Mucosa of rectum (tissue), 2 donors: ENCODE measurements around the gene ARID4A.
"Not testable (repeated sequence)": the region's sequence is repeated elsewhere in the genome, so short reads cannot be mapped to it uniquely, and the experiment has no call there.

Experiments used
- H3K27ac ChIP-seq, 2 donors: one replicate each; pipeline ENCODE4 v1.7.0; 2013; ENCODE audit warnings: inconsistent platforms in 2 of 2, low read depth in 2 of 2, low read length in 2 of 2
- H3K27me3 ChIP-seq, 2 donors: one replicate each; pipeline ENCODE4 v1.7.0; 2013; ENCODE audit warnings: low read length in 2 of 2; ENCODE audit not compliant: control insufficient read depth in 2 of 2, insufficient read depth in 2 of 2
- H3K36me3 ChIP-seq, 2 donors: one replicate each; pipeline ENCODE4 v1.7.0; 2013; ENCODE audit warnings: low read length in 2 of 2; ENCODE audit not compliant: control insufficient read depth in 2 of 2, insufficient read depth in 2 of 2
- H3K4me1 ChIP-seq, 2 donors: one replicate each; pipeline ENCODE4 v1.7.0; 2013; ENCODE audit warnings: low read length in 2 of 2, mild to moderate bottlenecking in 1 of 2; ENCODE audit not compliant: control insufficient read depth in 2 of 2, insufficient read depth in 2 of 2
- H3K4me3 ChIP-seq, 2 donors: one replicate each; pipeline ENCODE4 v1.7.0; 2013; ENCODE audit warnings: low read length in 2 of 2
- H3K9ac ChIP-seq, 2 donors: one replicate each; pipeline ENCODE4 v1.7.0; 2013; ENCODE audit warnings: low read length in 2 of 2, low read depth in 1 of 2, mild to moderate bottlenecking in 1 of 2
- H3K9me3 ChIP-seq, 2 donors: one replicate each; pipeline ENCODE4 v1.7.0; 2013; ENCODE audit warnings: low read length in 2 of 2; ENCODE audit not compliant: control insufficient read depth in 2 of 2
- donor health status: healthy.
- donor health status: Normal muscosa, but diverticular disease.

ARID4A gene

DNA sequence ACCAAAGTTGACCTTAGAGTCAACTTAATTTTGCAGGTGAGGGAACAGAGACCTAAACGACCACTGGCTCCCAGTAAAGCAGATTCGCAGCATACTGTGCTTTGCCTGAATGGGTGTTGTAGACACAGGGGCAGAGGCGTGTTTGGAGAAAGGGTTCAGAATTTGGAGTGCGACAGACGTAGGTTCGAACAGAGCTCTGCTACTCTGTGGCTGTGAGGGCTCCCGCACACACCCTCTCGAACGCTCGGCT lies 97.1 kb downstream of the ARID4A start:
- Histone ChIP-seq H3K36me3 (no peaks in the 10 kb centered on the region), H3K9ac (peak overlapping the region in 1 of 2 donors; percentile 90), H3K9me3 (no peaks in the 10 kb centered on the region), H3K27ac (peak overlapping the region; percentile 75 to 82), H3K27me3 (no peaks in the 10 kb centered on the region), H3K4me3 (peak overlapping the region; percentile 74 to 79), H3K4me1 (peaks cover 7 to 9% of the 10 kb centered on the region in 2 donors)

DNA sequence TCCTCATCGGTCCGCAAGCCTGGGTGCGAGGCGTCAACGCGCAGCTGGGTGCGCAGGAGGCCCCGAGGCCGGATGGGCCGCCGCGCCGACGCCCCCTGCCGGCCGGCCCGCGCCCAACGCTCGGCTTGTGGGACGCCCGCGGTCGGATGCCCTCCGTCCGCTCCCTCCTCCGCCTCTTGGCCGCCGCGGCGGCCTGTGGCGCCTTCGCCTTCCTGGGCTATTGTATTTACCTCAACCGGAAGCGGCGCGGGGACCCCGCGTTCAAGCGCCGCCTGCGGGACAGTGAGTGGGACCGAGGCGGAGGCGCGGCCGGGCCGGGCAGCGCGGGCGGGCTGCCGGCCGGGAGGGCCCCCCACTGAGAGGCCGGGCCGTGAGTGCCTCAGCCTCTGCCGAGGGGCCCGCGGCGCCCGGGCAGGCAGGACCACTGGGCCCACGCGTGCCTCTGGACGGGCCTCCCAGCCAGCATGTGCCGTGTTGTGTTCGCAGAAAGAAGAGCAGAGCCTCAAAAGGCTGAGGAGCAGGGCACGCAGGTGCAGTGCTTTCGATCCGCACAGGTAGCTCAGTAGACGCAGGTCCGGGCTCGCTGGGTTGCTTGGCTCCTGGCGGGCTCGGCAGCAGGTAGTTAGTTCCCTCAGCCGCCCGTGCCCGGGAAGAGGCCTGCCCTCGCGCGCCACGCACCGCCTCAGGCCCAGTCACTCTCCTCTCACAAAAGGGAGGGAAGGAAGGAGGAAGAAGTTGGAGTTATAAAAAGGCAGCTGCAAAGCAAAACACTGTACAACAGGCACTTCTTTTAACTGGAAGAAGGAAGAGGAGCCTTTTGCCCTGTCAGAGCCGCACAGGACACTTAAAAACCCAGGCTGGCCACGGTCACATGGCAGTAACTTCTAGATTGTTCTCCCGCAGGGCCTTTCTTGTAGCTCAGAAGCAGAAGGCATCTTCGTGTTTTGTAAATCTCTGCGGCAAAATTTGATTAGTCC lies 97.7 kb downstream of the ARID4A start, which contains the start of gene TOMM20L:
Gene TOMM20L, plus strand, starts transcription at position 119 of the 977 bp plus-strand sequence. Its CDS starts 28 bp downstream, at position 147.
- Histone ChIP-seq H3K4me1 (peaks cover 7 to 9% of the 10 kb centered on the region in 2 donors), H3K9me3 (no peaks in the 10 kb centered on the region), H3K36me3 (no peaks in the 10 kb centered on the region), H3K27ac (peak within 1 kb of the TSS; percentile 75 to 82), H3K27me3 (no peaks in the 10 kb centered on the region), H3K9ac (peak within 1 kb of the TSS; percentile 66 to 90), H3K4me3 (peak within 1 kb of the TSS; percentile 74 to 79)

DNA sequence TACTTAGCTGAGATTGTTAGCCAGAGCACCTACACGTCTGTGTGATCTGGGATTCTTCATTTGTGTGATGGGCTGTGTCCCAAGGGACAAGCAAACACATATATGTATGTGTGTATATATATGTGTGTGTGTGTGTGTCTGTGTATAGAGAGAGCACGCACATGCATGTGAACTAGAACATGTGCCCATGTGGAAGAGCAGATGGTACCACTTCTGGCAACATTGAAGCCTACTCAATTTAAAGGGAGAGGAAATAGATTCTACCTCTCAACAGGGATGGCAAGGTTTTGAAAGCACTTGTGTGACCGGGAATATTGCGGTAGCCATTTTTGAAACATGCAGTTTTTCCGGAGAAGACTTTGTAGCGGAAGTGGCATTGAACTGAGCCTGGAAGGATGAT lies 98.8 kb downstream of the ARID4A start:
- Histone ChIP-seq H3K27ac (no peak overlapping the region), H3K9me3 (no peaks in the 10 kb centered on the region), H3K4me1 (peaks cover 7 to 9% of the 10 kb centered on the region in 2 donors), H3K36me3 (no peaks in the 10 kb centered on the region), H3K9ac (no peak overlapping the region), H3K27me3 (no peaks in the 10 kb centered on the region), H3K4me3 (no peak overlapping the region)

DNA sequence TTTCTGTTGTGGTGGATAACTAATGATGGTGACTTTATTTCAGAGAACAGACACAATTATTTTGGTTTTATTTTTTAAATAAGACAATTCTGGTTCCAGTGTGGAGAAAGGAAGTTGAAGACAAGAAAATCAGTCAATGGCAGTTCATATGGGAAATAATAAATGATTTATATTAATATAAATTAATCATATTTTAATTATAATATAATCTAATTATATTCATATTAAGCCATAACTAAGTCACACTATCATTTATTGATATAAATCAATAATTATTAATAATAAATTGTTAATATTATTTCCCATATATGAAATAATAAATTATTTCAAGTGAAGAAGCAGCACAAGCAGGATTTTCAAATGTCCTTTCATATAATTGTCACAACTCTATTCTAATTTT lies 100.1 kb downstream of the ARID4A start:
- Histone ChIP-seq H3K4me1 (peaks cover 7 to 9% of the 10 kb centered on the region in 2 donors), H3K27ac (no peak overlapping the region), H3K9ac (no peak overlapping the region), H3K4me3 (no peak overlapping the region), H3K9me3 (no peaks in the 10 kb centered on the region), H3K27me3 (no peaks in the 10 kb centered on the region), H3K36me3 (no peaks in the 10 kb centered on the region)

DNA sequence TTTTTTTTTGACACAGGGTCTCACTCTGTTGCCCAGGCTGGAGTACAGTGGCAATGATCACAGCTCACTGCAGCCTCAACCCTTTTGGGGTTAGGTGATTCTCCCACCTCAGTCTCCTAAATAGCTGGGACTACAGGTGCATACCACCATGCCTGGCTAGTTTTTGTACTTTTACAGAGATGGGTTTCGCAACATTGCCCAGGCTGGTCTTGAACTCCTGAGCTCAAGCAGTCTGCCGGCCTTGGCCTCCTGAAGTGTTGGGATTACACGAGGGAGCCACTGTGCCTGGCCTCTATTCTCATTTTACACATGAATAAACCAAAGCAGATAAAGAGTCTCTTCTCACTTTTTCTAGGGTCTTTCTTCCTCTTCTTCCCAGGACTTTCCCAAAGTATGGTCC lies 100.5 kb downstream of the ARID4A start:
- H3K27ac ChIP-seq, result no peak overlapping the region
- peaks cover 7 to 9% of the 10 kb centered on the region in 2 donors for H3K4me1 ChIP-seq
- no peaks in the 10 kb centered on the region for H3K36me3 ChIP-seq
- H3K9ac ChIP-seq, result no peak overlapping the region
- H3K27me3 ChIP-seq, result no peaks in the 10 kb centered on the region
- no peaks in the 10 kb centered on the region for H3K9me3 ChIP-seq
- H3K4me3 ChIP-seq, result no peak overlapping the region

DNA sequence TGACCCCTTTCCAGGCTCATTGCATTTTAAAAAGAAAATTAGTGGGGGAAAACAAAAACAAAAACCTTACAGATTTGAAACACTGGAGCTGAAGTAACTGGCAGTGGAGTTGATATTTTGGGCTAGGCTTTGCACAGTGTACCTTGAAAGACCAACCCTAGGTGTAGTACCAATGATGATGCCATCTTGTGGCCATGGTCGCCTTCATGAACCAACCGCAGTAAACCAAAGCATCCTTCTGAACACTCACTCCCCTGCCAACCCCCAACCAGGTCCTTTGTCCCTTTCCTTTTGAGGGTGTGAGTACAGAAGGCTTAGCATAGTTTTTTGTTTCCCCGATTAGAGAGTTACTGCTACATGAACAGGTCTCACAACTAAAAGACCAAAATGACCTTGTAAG lies 103.2 kb downstream of the ARID4A start:
- Histone ChIP-seq H3K9ac (no peak overlapping the region), H3K9me3 (no peaks in the 10 kb centered on the region), H3K4me1 (peaks cover 0 to 1% of the 10 kb centered on the region in 2 donors), H3K27ac (no peak overlapping the region), H3K36me3 (no peaks in the 10 kb centered on the region), H3K4me3 (no peak overlapping the region), H3K27me3 (no peaks in the 10 kb centered on the region)

DNA sequence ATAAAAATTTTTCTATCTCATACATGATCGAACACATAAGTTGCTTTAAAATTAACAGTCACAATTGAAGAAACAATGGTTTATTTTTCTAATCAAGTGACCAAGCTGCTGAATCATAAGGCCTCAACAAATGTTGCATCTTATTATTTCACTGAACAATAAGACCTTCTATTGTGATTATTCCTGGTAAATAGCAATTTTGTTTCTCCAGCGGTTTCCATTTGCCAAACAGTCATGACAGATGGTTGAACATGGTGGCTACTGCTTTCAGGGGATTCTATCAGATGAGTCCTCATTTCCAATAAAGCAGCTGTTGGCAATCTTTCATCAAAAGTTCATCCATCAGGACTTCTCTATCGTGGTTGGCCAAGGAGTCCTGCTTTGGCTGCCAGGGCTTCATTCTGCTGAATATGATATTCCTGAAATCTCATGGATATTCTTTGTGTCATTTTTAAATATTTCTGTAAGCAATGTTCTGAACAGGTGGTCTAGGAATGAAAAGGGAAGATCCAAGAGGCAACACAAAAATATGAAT lies 110.4 kb downstream of the ARID4A start:
- Histone ChIP-seq H3K36me3 (peaks cover 20 to 34% of the 10 kb centered on the region in 2 donors), H3K27me3 (no peaks in the 10 kb centered on the region), H3K4me1 (no peaks in the 10 kb centered on the region), H3K9me3 (no peaks in the 10 kb centered on the region), H3K27ac (no peak overlapping the region), H3K4me3 (no peak overlapping the region), H3K9ac (no peak overlapping the region)

DNA sequence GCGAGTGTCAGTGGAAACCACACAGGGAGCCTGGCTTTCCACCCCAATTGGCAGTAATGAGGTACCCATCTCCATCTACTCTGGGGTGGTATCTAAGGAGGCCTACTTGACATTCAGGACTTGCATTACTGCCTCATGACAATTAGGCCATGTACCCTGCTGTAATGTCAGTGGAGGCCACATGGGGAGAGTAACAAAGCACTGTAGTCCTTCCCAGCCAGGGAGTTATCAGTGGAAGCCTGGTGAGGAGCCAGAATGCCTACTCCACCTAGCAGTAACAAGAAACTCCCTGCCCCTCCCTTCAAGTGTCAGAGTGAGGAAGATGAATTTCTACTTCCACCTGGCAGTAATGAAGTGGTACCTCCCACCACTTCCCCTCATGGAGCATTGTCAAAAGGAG lies 116.5 kb downstream of the ARID4A start:
- Histone ChIP-seq H3K9me3 (no peaks in the 10 kb centered on the region), H3K4me1 (no peaks in the 10 kb centered on the region), H3K9ac (no peak overlapping the region), H3K4me3 (no peak overlapping the region), H3K27me3 (no peaks in the 10 kb centered on the region), H3K27ac (no peak overlapping the region), H3K36me3 (peaks cover 22 to 26% of the 10 kb centered on the region in 2 donors)

DNA sequence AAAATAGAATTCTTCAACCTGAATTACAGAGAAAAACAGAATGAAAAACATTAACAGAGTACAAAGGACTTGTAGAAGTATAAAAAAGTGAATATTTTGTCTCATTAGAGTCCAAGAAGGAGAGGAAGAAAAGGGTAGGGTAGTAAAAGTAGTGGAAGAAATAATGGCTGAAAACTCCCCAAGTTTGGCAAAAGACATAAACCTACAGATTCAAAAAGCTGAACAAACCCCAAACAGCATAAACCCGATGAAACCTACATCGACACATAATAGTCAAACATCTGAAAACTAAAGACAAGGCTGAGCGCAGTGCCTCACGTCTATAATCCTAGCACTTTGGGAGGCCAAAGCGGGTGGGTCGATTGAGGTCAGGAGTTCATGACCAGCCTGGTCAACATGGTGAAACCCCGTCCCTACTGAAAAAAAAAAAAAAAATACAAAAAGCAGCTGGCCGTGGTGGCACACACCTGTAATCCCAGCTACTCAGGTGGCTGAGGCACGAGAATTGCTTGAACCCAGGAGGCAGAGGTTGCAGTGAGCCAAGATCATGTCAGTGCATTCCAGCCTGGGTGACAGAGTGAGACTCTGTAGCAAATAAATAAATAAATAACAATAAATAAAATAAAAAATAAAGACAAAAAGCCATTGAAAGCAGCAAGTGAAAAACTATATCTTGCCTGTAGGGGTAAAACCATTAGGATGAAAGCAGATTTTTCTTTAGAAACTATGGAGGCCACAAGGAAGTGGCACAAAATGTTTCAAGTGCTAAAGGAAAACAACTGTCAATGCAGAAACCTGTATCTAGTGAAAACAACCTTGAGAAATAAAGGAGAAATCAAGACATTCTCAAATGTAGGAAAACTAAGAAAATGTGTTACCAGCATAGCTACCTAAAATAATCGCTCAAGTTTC lies 117.5 kb downstream of the ARID4A start:
- no peaks in the 10 kb centered on the region for H3K27me3 ChIP-seq
- no peaks in the 10 kb centered on the region for H3K4me1 ChIP-seq
- peaks cover 13 to 17% of the 10 kb centered on the region in 2 donors for H3K36me3 ChIP-seq
- no peaks in the 10 kb centered on the region for H3K9me3 ChIP-seq
- no peak overlapping the region for H3K9ac ChIP-seq
- H3K4me3 ChIP-seq, result no peak overlapping the region
- no peak overlapping the region for H3K27ac ChIP-seq

DNA sequence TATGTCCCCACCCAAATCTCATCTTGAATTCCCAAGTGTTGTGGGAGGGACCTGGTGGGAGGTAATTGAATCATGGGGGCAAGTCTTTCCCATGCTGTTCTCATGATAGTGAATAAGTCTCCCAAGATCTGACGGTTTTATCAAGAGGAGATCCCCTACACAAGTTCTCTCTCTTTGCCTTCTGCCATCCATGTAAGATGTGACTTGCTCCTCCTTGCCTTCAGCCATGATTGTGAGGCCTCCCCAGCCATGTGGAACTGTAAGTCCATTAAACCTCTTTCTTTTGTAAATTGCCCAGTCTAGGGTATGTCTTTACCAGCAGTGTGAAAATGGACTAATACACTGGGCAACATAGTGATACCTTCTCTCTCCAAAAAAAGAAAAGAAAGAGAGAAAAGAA lies 118.6 kb downstream of the ARID4A start:
- H3K27me3 ChIP-seq, H3K9ac ChIP-seq, H3K4me3 ChIP-seq, H3K27ac ChIP-seq, H3K4me1 ChIP-seq, H3K9me3 ChIP-seq: not testable (repeated sequence)
- H3K36me3 ChIP-seq, result peaks cover 15 to 17% of the 10 kb centered on the region in 2 donors
